Measurements from ENCODE around the gene MAJIN.

Gene MAJIN

DNA sequence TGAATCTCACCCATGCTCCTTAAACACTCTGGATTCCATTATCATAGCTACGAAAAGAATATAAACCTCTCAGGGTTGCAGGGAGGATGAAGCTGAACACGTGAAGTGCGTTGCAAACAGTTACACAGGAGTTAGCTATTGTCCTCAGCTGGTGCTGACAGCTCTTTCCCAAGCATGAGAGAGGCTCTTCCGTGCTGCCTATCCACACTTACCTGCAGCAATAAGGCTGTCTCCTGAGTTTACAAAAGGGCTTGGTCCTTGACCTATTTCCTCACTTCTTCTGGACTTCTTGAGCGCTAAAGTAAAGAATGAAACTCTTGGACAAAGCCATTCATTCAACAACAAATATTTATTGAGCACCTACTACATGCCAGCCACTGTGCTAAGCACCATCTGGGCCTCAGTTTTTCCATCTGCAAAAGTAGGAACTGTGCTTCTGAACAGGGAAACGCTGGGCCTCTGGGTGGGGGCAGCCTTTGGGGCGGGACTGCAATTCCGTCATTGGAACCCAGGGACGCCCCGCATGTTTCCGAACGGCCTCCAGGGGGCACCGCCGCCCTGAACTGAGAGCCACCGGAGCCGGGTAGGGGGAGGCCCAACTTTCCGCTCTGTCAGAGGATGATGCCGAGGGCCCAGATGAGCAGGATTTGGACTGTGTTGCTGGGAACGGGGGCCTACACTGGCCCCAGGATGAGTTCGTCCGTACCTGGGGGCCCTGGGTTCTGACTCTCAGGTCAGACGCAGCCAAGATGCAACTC, 41.4 kb upstream of the MAJIN start (continued):
- TF ChIP-seq ZNF629 (tag by site-specific recombination; IDR thresholded peaks at IDR 0.05) (peak; percentile 75), ZNF658 (tag by site-specific recombination; IDR thresholded peaks at IDR 0.05) (no peak), SCRT1 (tag by site-specific recombination; IDR thresholded peaks at IDR 0.05; ENCODE audit: borderline replicate concordance) (no peak), ZNF639 (tag by site-specific recombination; IDR thresholded peaks at IDR 0.05) (no peak), ZNF10 (tag by site-specific recombination; IDR thresholded peaks at IDR 0.05) (no peak), ZBTB11 (tag by site-specific recombination; conservative IDR thresholded peaks at IDR 0.05; ENCODE audit: low read depth) (peak; percentile 36; the same call in 1 of the 2 replicates), ZSCAN30 (tag by site-specific recombination; IDR thresholded peaks at IDR 0.05) (0 out of 2 replicates have a peak, but pooled peaks have one; percentile 81), ZNF664 (tag by site-specific recombination; IDR thresholded peaks at IDR 0.05) (peak; percentile 95), ZNF623 (tag by site-specific recombination; IDR thresholded peaks at IDR 0.05) (no peak), ZNF660 (tag by site-specific recombination; IDR thresholded peaks at IDR 0.05) (peak; percentile 66; the same call in 1 of the 2 replicates)

DNA sequence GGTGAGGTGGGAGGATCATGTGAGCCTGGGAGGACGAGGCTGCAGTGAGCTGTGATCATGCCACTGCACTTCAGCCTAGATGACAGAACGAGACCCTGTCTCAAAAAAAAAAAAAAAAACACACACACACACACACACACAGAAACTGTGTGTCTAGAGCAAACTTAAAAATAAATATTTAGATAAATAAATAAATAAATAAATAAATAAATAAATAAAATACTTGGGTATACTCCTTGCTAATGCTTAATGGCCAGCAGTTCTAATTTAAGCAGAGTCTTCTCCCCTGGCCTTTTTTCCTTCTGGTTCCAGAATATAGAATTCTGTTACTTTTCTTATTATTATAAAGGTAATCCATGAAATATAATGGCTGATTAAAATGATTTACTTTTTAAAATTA, 37.0 kb upstream of the MAJIN start:
- CTCF ChIA-PET, result interaction anchor here (0.7 kb wide), 1 partner anchor 93 kb away, joined by 3 read pairs; no protein-coding TSS in a partner anchor
- Histone ChIP-seq H3K27ac (ENCODE audit: extremely low read depth, low read depth, low read length) (no peak overlapping the region), H3K4me3 (ENCODE audit: low read depth, low read length) (no peak overlapping the region)
- TF ChIP-seq MZF1 (tag by site-specific recombination; IDR thresholded peaks at IDR 0.05; ENCODE audit: borderline replicate concordance), result no peak
- TF ChIP-seq ZNF121 (tag by site-specific recombination; IDR thresholded peaks at IDR 0.05), result no peak
- TF ChIP-seq PRDM10 (tag by site-specific recombination; IDR thresholded peaks at IDR 0.05), result no peak
- TF ChIP-seq ZNF623 (tag by site-specific recombination; IDR thresholded peaks at IDR 0.05), result peak; percentile 38
- TF ChIP-seq ZNF518A (tag by site-specific recombination; conservative IDR thresholded peaks at IDR 0.05; ENCODE audit: low read depth), result peak; percentile 67; the same call in 1 of the 2 replicates
- 0 out of 2 replicates have a peak, but pooled peaks have one; percentile 7 for TF ChIP-seq ZNF654 (tag by site-specific recombination; IDR thresholded peaks at IDR 0.05; ENCODE audit: low read depth)
- no peak for TF ChIP-seq ELK4 (IDR thresholded peaks at IDR 0.05; ENCODE audit: borderline replicate concordance, low read depth, low read length)
- no peak for TF ChIP-seq ZNF664 (tag by site-specific recombination; IDR thresholded peaks at IDR 0.05)
- no peak for TF ChIP-seq ZNF600 (tag by site-specific recombination; IDR thresholded peaks at IDR 0.05)

More for the DNA sequence above, 37.0 kb upstream of the MAJIN start:
- Histone ChIP-seq H3K36me3 (ENCODE audit: control insufficient read depth in 2 of 2, insufficient read depth in 1 of 2, low read length in 2 of 2) (no peaks in the 10 kb centered on the region), H3K9me3 (ENCODE audit: control insufficient read depth, insufficient read depth, low read depth, low read length) (no peaks in the 10 kb centered on the region), H3K4me1 (ENCODE audit: control insufficient read depth, insufficient read depth, low read length) (no peaks in the 10 kb centered on the region)
- POLR2A ChIA-PET, result no interaction called here

All from HEK293 (cell line).